ENCODE measurements around the gene SAYSD1. TPM values are rescaled to one million over a fixed set of nuclear protein-coding genes. Genes with fewer than 3 reads are reported as not detected.

Gene SAYSD1
- total RNA-seq, 4 donors from 2014 or later = 17.7 to 24.5 (median 20.1) TPM

GRCh38 chr6:39060467-39061160, 54.4 kb downstream of the SAYSD1 start:
- TF ChIP-seq CTCF (IDR thresholded peaks at IDR 0.05; ENCODE audit: low read depth) = no peak

DNA sequence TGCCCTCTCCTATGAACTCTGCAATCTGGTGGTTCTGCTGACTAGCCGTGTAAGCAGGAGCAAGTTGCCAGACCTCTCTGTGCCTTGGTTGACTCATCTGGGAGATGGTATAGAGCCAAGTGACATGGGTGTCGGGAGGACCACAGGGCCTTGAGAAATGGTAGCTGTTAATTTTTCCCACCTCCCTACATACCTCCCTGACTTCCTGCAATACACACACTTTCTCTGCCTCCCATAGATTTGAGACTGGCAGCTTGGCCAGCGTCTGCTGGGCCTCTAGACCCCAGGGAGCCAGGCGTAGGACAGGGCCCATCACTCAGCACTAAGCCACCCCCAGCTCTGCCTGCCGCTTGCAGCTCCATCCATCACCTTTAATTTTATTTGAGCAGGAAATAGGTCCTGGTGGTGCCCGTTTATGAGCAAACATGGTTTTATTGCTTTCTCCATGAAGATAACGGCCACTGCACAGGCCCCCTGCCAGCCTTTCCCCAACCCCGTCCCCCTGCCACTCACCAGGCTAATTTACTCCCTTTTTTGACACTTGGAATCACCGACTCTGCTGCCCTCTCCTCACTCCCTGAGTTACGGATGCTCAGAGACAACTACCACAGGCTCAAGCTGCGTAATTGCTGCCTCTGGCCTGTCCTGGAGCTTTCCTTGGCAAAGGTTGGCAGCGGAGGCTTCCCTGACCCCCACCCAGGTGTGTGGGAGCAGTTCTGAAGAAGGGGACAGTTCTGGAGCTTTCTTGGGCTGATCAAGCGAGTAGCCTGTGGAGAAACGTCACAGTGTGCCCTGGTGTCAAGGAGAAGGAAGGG, 55.3 kb downstream of the SAYSD1 start:
- TF ChIP-seq CTCF (IDR thresholded peaks at IDR 0.05; ENCODE audit: low read depth) = no peak

DNA sequence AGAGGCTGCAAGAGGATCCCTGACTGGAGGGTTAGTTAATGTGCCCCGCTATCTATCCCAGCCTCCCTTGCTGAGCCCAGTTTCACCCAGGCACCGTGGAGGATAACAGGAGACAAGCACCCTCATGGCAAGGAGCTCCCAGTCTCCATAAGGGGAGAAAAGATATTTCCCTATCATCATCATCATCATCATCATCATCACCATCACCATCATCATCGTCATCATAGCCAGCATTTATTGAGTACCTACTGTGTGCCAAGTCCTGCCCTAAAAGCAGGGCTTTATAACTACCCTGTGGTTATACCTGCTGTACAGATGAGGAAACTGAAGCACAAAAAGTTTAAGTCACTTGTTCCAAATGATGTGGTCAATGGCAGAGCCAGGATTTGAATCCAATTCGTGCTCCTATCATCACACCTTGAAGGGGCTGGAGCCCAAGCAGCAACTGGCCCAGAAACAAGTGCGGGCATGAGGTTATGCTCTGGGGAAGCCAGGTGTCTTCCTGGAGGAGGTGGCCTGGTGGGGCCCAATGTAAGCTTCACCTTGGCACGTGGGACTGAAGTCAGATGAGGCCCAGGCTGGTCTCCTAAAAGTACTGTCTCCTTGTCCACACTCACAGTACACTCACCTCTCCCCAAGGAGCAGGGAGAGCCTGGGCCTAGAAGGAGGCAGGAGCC, 56.4 kb downstream of the SAYSD1 start:
- TF ChIP-seq CTCF (IDR thresholded peaks at IDR 0.05; ENCODE audit: low read depth) = no peak

- no peak for TF ChIP-seq CTCF (IDR thresholded peaks at IDR 0.05; ENCODE audit: low read depth)
These were observed 57.5 kb downstream of the SAYSD1 start for GRCh38 chr6:39057251-39058155.

- no peak for TF ChIP-seq CTCF (IDR thresholded peaks at IDR 0.05; ENCODE audit: low read depth)
These were observed 58.3 kb downstream of the SAYSD1 start for GRCh38 chr6:39056681-39057080.

DNA sequence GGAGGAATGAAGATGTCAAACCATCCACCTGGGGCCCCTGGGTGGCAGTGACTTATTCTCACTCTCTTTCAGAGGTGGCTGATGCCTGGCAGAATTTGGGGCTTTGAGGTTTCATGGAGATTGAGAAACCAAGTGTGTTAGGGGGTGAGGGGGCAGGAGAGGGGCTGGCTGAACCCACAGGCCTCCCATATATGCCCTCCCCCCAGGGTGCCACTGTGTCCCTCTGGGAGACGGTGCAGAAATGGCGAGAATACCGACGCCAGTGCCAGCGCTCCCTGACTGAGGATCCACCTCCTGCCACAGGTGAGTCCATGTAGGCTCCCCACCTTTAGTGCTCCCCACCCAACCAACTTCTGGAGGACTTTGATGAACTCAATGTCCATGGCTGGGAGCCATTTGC, 58.8 kb downstream of the SAYSD1 start:
- no peak for TF ChIP-seq CTCF (IDR thresholded peaks at IDR 0.05; ENCODE audit: low read depth)

Data from subcutaneous adipose tissue (tissue), 4 donors.